ENCODE measurements around the gene SORBS2. TPM values are rescaled to one million over a fixed set of nuclear protein-coding genes. Genes with fewer than 3 reads are reported as not detected.

SORBS2 gene
- total and polyA plus RNA-seq, 2 of the 4 experiments (the other 2 are of a cell fraction) = 0.18 TPM; not detected in 1

DNA sequence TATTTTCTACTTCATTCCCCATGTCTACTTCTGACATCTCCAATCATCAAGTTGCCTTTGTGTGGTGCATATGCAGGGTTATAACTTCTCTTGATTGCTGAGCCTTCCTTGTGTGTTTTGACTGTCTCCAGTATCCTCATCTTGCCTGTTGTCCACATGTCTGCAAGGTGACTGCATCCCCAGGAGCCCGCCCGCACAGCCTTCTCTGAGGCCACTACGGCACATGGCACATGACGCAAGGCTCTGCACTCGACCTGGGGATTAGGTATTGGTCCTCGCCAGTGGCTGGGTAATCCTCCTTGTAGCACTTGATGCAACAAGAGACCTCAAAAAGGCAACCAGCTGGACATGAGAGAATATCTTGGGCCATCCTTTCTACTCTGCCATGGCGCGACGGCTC lies 122.6 kb downstream of the SORBS2 start:
- H3K79me1 ChIP-seq (ENCODE audit: low read depth in 1 of 2, low read length in 2 of 2) = no peaks in the 10 kb centered on the region
- H4K91ac ChIP-seq (ENCODE audit: insufficient read depth, low read depth, low read length) = no peak overlapping the region
- H3K4ac ChIP-seq (ENCODE audit: low read depth, low read length) = no peak overlapping the region
- no peak overlapping the region for H2AFZ ChIP-seq (replicated peaks; ENCODE audit: low read length, poor library complexity)
- no peaks in the 10 kb centered on the region; the same call in none of the 2 replicates for H3K27me3 ChIP-seq (ENCODE audit: control insufficient read depth, insufficient read depth, low read length)
- no CpG with 5 or more reads among the region's 9 CpGs for whole genome bisulfite sequencing, 2 experiments (ENCODE audit: extremely low coverage in 2 of 2, insufficient read length in 1 of 2)
- H3K27ac ChIP-seq (ENCODE audit: insufficient read depth, low read length) = no peak overlapping the region
- no peaks in the 10 kb centered on the region for H4K20me1 ChIP-seq (ENCODE audit: insufficient read depth, low read length)
- no peak overlapping the region for H3K4me2 ChIP-seq (ENCODE audit: low read depth, low read length)
- no peak overlapping the region for H3K4me3 ChIP-seq (ENCODE audit: insufficient read depth, low read depth, low read length)
- H4K5ac ChIP-seq (ENCODE audit: low read depth, low read length) = no peak overlapping the region
- no peaks in the 10 kb centered on the region for H3K36me3 ChIP-seq (ENCODE audit: control insufficient read depth, insufficient read depth, low read length)
- dilution Hi-C loops (cut with HindIII; ENCODE audit: low sequenced_read_pairs, unreplicated experiment) (no loop called here), intact Hi-C loops (cut with micrococcal nuclease) (no loop called here), in situ Hi-C loops (cut with MboI; ENCODE audit: low sequenced_read_pairs) (no loop called here)
- no peak overlapping the region for H4K8ac ChIP-seq (ENCODE audit: low read depth in 2 of 2, low read length in 2 of 2)
- DNase-seq = no peak
- no peaks in the 10 kb centered on the region for H3K9me1 ChIP-seq (ENCODE audit: insufficient read depth, low read length)
- H2AK9ac ChIP-seq (replicated peaks; ENCODE audit: low read depth, low read length, poor library complexity) = no peak overlapping the region
- no peaks in the 10 kb centered on the region for H3K4me1 ChIP-seq (ENCODE audit: control insufficient read depth, insufficient read depth, low read length)
- no peak overlapping the region for H3K23ac ChIP-seq (ENCODE audit: low read depth, low read length)
- H2AK5ac ChIP-seq (ENCODE audit: low read depth, low read length) = no peak overlapping the region
- BruUV-seq (replicated peaks) = no TSS peak
- no peak overlapping the region for H2BK15ac ChIP-seq (ENCODE audit: low read depth, low read length)
- ATAC-seq (ENCODE audit: low read depth) = no peak
- ChIA-PET POLR2A (ENCODE audit: unreplicated experiment) (no interaction called here), CTCF (interaction anchor here (1.2 kb wide), 1 partner anchor 332 kb away, joined by 3 read pairs; no protein-coding TSS in a partner anchor)
- H3K9me3 ChIP-seq (ENCODE audit: control insufficient read depth, insufficient read depth, low read length) = no peaks in the 10 kb centered on the region
- H3K9ac ChIP-seq (ENCODE audit: low read depth, low read length) = no peak overlapping the region
- H3K18ac ChIP-seq (ENCODE audit: low read depth, low read length) = no peak overlapping the region
- TF ChIP-seq RAD21 (IDR thresholded peaks at IDR 0.05; ENCODE audit: low read length) = no peak
- TF ChIP-seq BHLHE40 (IDR thresholded peaks at IDR 0.05; ENCODE audit: low read depth, low read length) = no peak
- TF ChIP-seq MXI1 (IDR thresholded peaks at IDR 0.05; ENCODE audit: borderline replicate concordance, low read depth, low read length) = no peak
- TF ChIP-seq SMC3 (IDR thresholded peaks at IDR 0.05; ENCODE audit: low read depth, low read length) = no peak
- TF ChIP-seq CEBPB (IDR thresholded peaks at IDR 0.05; ENCODE audit: low read depth, low read length) = no peak
- TF ChIP-seq, protein P1, sequence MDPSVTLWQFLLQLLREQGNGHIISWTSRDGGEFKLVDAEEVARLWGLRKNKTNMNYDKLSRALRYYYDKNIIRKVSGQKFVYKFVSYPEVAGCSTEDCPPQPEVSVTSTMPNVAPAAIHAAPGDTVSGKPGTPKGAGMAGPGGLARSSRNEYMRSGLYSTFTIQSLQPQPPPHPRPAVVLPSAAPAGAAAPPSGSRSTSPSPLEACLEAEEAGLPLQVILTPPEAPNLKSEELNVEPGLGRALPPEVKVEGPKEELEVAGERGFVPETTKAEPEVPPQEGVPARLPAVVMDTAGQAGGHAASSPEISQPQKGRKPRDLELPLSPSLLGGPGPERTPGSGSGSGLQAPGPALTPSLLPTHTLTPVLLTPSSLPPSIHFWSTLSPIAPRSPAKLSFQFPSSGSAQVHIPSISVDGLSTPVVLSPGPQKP (IDR thresholded peaks at IDR 0.05; ENCODE audit: borderline replicate concordance, low read depth, low read length) = no peak
- no peak for TF ChIP-seq CHD1 (IDR thresholded peaks at IDR 0.05; ENCODE audit: low read depth, low read length)
- TF ChIP-seq MAZ (IDR thresholded peaks at IDR 0.05; ENCODE audit: borderline replicate concordance, low read depth, low read length) = no peak
- TF ChIP-seq, protein P2, sequence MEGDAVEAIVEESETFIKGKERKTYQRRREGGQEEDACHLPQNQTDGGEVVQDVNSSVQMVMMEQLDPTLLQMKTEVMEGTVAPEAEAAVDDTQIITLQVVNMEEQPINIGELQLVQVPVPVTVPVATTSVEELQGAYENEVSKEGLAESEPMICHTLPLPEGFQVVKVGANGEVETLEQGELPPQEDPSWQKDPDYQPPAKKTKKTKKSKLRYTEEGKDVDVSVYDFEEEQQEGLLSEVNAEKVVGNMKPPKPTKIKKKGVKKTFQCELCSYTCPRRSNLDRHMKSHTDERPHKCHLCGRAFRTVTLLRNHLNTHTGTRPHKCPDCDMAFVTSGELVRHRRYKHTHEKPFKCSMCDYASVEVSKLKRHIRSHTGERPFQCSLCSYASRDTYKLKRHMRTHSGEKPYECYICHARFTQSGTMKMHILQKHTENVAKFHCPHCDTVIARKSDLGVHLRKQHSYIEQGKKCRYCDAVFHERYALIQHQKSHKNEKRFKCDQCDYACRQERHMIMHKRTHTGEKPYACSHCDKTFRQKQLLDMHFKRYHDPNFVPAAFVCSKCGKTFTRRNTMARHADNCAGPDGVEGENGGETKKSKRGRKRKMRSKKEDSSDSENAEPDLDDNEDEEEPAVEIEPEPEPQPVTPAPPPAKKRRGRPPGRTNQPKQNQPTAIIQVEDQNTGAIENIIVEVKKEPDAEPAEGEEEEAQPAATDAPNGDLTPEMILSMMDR (conservative IDR thresholded peaks at IDR 0.05; ENCODE audit: low read depth, low read length) = no peak
- no peak for TF ChIP-seq POLR2A (IDR thresholded peaks at IDR 0.05; ENCODE audit: low read depth, low read length)
- no peak for TF ChIP-seq MAFK (IDR thresholded peaks at IDR 0.05; ENCODE audit: low read depth, low read length)
- TF ChIP-seq RFX5 (IDR thresholded peaks at IDR 0.05; ENCODE audit: low read depth, low read length) = no peak
- TF ChIP-seq, protein P3, sequence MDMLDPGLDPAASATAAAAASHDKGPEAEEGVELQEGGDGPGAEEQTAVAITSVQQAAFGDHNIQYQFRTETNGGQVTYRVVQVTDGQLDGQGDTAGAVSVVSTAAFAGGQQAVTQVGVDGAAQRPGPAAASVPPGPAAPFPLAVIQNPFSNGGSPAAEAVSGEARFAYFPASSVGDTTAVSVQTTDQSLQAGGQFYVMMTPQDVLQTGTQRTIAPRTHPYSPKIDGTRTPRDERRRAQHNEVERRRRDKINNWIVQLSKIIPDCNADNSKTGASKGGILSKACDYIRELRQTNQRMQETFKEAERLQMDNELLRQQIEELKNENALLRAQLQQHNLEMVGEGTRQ (IDR thresholded peaks at IDR 0.05; ENCODE audit: low read depth, low read length) = no peak
- no peak for TF ChIP-seq NFE2L2 (IDR thresholded peaks at IDR 0.05; ENCODE audit: low read depth, low read length)
- no peak for TF ChIP-seq FOS (IDR thresholded peaks at IDR 0.05; ENCODE audit: low read depth, low read length)
- TF ChIP-seq RCOR1 (IDR thresholded peaks at IDR 0.05; ENCODE audit: insufficient replicate concordance, low read length) = no peak
- no peak overlapping the region for H3K56ac ChIP-seq (ENCODE audit: extremely low read depth, insufficient read depth, low read length)
- H2BK20ac ChIP-seq (ENCODE audit: low read depth, low read length) = no peak overlapping the region
- H2BK5ac ChIP-seq (ENCODE audit: low read depth, low read length, poor library complexity, severe bottlenecking) = no peak overlapping the region
- H2BK120ac ChIP-seq (ENCODE audit: low read depth, low read length) = no peak overlapping the region
- H3K14ac ChIP-seq (replicated peaks; ENCODE audit: low read depth, low read length) = no peak overlapping the region

Data from IMR-90 (cell line).